ENCODE data around the gene SMIM20. TPM values are rescaled to one million over a fixed set of nuclear protein-coding genes. Genes with fewer than 3 reads are reported as not detected.

The SMIM20 gene
- total and polyA plus RNA-seq, 2 experiments from 2014 or later = 56.6 to 82.9 TPM

DNA sequence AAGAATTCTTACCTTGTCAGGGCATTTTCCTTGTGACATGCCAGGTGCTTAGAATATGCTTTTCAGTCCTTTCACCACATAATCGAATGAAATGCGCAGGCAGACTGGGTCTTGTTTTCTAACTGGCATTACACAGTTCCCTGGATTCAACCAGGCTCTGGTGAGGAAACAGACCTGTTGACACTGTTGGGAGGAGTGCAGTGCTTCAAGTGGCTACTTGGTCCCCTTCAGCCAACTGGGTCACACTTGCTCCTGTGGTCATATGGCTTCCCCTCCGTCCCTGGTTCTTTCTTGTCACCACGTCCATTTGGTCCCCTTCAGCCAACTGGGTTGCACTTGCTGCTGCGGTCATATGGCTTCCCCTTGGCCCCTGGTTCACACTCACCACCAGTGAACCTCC is 9.7 kb downstream of the SMIM20 start (continued):
- no peak for TF ChIP-seq EZH2phosphoT487 (IDR thresholded peaks at IDR 0.05; ENCODE audit: unreplicated experiment)
- no peak for TF ChIP-seq STAT1 (IDR thresholded peaks at IDR 0.05; ENCODE audit: unreplicated experiment)
- no peak for TF ChIP-seq CREB1 (CRISPR knock-in tag; IDR thresholded peaks at IDR 0.05; ENCODE audit: low read depth)
- TF ChIP-seq NANOG (IDR thresholded peaks at IDR 0.05; ENCODE audit: borderline replicate concordance) = no peak
- TF ChIP-seq ZNF114 (CRISPR knock-in tag; IDR thresholded peaks at IDR 0.05) = no peak

- Histone ChIP-seq H3F3A (replicated peaks; ENCODE audit: low read depth) (no peaks in the 10 kb centered on the region), H3K4me1 (ENCODE audit: insufficient read depth) (no peaks in the 10 kb centered on the region), H3K27me3 (ENCODE audit: insufficient read depth) (no peaks in the 10 kb centered on the region), H4K20me1 (replicated peaks; ENCODE audit: insufficient read depth) (peaks cover 4% of the 10 kb centered on the region), H3K4me3 (no peak overlapping the region), H3K36me3 (ENCODE audit: insufficient read depth) (no peaks in the 10 kb centered on the region), H3K4me2 (no peak overlapping the region), H3K27ac (ENCODE audit: low read depth) (peak overlapping the region; percentile 33), H3K9me2 (ENCODE audit: insufficient read depth) (no peaks in the 10 kb centered on the region), H2AFZ (no peak overlapping the region), H3K79me2 (replicated peaks; ENCODE audit: insufficient read depth) (peaks cover 25% of the 10 kb centered on the region)
- H3K4me3 Mint-ChIP-seq = no peak overlapping the region
- H3K27me3 Mint-ChIP-seq (ENCODE audit: insufficient read depth, low read depth, poor library complexity) = peaks cover 4% of the 10 kb centered on the region
- H3K4me1 Mint-ChIP-seq = peaks cover 12% of the 10 kb centered on the region; the same call in 1 of the 3 replicates
- peak; percentile 86 for ATAC-seq
- TF ChIP-seq CREB1 (CRISPR knock-in tag; IDR thresholded peaks at IDR 0.05; ENCODE audit: low read depth) = no peak
- TF ChIP-seq POLR2AphosphoS5 (IDR thresholded peaks at IDR 0.05; ENCODE audit: low read depth) = no peak
- TF ChIP-seq, protein P1, sequence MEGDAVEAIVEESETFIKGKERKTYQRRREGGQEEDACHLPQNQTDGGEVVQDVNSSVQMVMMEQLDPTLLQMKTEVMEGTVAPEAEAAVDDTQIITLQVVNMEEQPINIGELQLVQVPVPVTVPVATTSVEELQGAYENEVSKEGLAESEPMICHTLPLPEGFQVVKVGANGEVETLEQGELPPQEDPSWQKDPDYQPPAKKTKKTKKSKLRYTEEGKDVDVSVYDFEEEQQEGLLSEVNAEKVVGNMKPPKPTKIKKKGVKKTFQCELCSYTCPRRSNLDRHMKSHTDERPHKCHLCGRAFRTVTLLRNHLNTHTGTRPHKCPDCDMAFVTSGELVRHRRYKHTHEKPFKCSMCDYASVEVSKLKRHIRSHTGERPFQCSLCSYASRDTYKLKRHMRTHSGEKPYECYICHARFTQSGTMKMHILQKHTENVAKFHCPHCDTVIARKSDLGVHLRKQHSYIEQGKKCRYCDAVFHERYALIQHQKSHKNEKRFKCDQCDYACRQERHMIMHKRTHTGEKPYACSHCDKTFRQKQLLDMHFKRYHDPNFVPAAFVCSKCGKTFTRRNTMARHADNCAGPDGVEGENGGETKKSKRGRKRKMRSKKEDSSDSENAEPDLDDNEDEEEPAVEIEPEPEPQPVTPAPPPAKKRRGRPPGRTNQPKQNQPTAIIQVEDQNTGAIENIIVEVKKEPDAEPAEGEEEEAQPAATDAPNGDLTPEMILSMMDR (conservative IDR thresholded peaks at IDR 0.05; ENCODE audit: low read depth in 2 of 2) = peak; percentile 81 to 85
- TF ChIP-seq EZH2phosphoT487 (IDR thresholded peaks at IDR 0.05; ENCODE audit: unreplicated experiment) = no peak
- no peak overlapping the region for H3K27ac Mint-ChIP-seq
- H3K9me3 Mint-ChIP-seq = no peaks in the 10 kb centered on the region
- peak; percentile 76 for DNase-seq (ENCODE audit: low spot score)
- peaks cover 18% of the 10 kb centered on the region for H3K36me3 Mint-ChIP-seq (ENCODE audit: low read depth)
Observed at GRCh38 chr4:25925486-25926201, 11.6 kb downstream of the SMIM20 start.

DNA sequence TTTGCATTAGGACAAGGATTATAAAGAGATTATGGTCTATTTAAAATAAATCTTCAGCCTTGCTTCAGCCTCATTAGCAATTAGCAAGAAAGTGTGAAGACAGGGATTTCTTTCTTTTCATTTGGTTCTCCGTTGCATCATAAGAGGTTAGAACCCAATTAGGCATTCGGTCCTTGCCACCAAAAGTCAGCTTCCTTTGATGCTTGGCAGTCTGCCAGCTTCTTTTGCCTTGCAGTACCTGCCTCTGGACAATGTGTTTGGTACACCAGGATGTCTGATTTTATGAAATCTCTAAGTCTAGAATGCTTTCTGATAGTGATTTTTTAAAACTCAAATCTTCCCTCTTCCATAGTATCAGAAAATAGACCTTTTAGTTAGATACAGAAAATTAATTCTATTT is 12.4 kb downstream of the SMIM20 start:
- Histone ChIP-seq H3K4me1 (ENCODE audit: insufficient read depth) (no peaks in the 10 kb centered on the region), H3K36me3 (ENCODE audit: insufficient read depth) (no peaks in the 10 kb centered on the region), H3K4me3 (no peak overlapping the region), H3K27me3 (ENCODE audit: insufficient read depth) (no peaks in the 10 kb centered on the region), H3F3A (replicated peaks; ENCODE audit: low read depth) (no peaks in the 10 kb centered on the region), H2AFZ (no peak overlapping the region), H3K27ac (ENCODE audit: low read depth) (no peak overlapping the region), H4K20me1 (replicated peaks; ENCODE audit: insufficient read depth) (no peaks in the 10 kb centered on the region; the same call in 1 of the 2 replicates), H3K4me2 (no peak overlapping the region), H3K79me2 (replicated peaks; ENCODE audit: insufficient read depth) (peaks cover 17% of the 10 kb centered on the region), H3K9me2 (ENCODE audit: insufficient read depth) (no peaks in the 10 kb centered on the region)
- no peak for TF ChIP-seq CREB1 (CRISPR knock-in tag; IDR thresholded peaks at IDR 0.05; ENCODE audit: low read depth)
- TF ChIP-seq POLR2AphosphoS5 (IDR thresholded peaks at IDR 0.05; ENCODE audit: low read depth) = no peak
- no peak for TF ChIP-seq ZNF462 (CRISPR knock-in tag; IDR thresholded peaks at IDR 0.05)
- Mint-ChIP-seq H3K36me3 (ENCODE audit: low read depth) (peaks cover 16% of the 10 kb centered on the region), H3K4me1 (peaks cover 12% of the 10 kb centered on the region; the same call in 1 of the 3 replicates), H3K9me3 (no peaks in the 10 kb centered on the region), H3K27ac (no peak overlapping the region), H3K4me3 (no peak overlapping the region), H3K27me3 (ENCODE audit: insufficient read depth, low read depth, poor library complexity) (peaks cover 2% of the 10 kb centered on the region)
- no peak for DNase-seq (ENCODE audit: low spot score)
- no peak for ATAC-seq

Data from GM23338 (cell line).